ENCODE data around the gene HSPA12A. TPM values are rescaled to one million over a fixed set of nuclear protein-coding genes. Genes with fewer than 3 reads are reported as not detected.

The HSPA12A gene
- total RNA-seq, 2 donors from 2014 or later = 13.9 to 15.4 TPM

DNA sequence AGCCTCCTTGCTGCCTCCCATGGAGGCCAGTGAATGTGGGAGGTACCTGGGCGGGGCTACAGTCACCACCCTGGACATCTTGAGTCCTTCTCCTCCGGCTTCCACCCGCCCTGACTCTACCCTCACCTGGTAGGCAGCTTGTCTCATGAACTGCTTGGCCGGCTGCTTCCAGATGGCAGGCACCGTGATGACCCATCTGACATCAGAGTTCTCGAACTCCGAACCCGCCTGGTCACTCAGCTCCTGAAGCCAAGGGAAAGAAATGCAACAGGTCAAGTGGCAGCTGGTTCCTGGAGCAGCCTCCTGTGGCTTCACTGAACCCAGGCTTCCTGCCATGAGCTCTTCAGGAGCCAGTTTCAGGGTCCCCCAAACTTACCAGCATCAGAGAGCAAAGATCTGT lies 50.1 kb downstream of the HSPA12A start:
- no peaks in the 10 kb centered on the region for H3K9me3 ChIP-seq (ENCODE audit: control insufficient read depth, low read length)
- no peaks in the 10 kb centered on the region for H3K36me3 Mint-ChIP-seq (ENCODE audit: low read depth)
- H3K27ac ChIP-seq (ENCODE audit: low read depth, low read length) = no peak overlapping the region
- H3K27ac Mint-ChIP-seq = no peak overlapping the region
- no peak overlapping the region for H3K4me3 Mint-ChIP-seq
- WGBS, 2 experiments (ENCODE audit: insufficient coverage in 1 of 2, insufficient read length in 1 of 2) = 88 to 96% methylated on average over 6 to 8 of the region's 8 CpGs
- TF ChIP-seq CTCF (conservative IDR thresholded peaks at IDR 0.05) = no peak
- peak; percentile 49 for DNase-seq
- H3K9me3 Mint-ChIP-seq = no peaks in the 10 kb centered on the region
- H3K9ac ChIP-seq (ENCODE audit: extremely low read depth, low read length, poor library complexity, severe bottlenecking) = no peak overlapping the region
- H3K4me1 Mint-ChIP-seq = peaks cover 55% of the 10 kb centered on the region
- peaks cover 2% of the 10 kb centered on the region for H3K27me3 Mint-ChIP-seq (ENCODE audit: insufficient read depth)
- no peak overlapping the region for H3K4me3 ChIP-seq (ENCODE audit: low read length)
- peaks cover 1% of the 10 kb centered on the region for H3K27me3 ChIP-seq (ENCODE audit: control insufficient read depth, insufficient read depth, low read length, poor library complexity, severe bottlenecking)
- no peaks in the 10 kb centered on the region for H3K36me3 ChIP-seq (ENCODE audit: control insufficient read depth, insufficient read depth, low read length)
- H3K4me1 ChIP-seq (ENCODE audit: control insufficient read depth, insufficient read depth, low read length) = peaks cover 4% of the 10 kb centered on the region

GRCh38 chr10:116691635-116692034 lies 50.7 kb downstream of the HSPA12A start:
- H3K9me3 Mint-ChIP-seq = no peaks in the 10 kb centered on the region
- Histone ChIP-seq H3K36me3 (ENCODE audit: control insufficient read depth, insufficient read depth, low read length) (no peaks in the 10 kb centered on the region), H3K9ac (ENCODE audit: extremely low read depth, low read length, poor library complexity, severe bottlenecking) (no peak overlapping the region), H3K9me3 (ENCODE audit: control insufficient read depth, low read length) (no peaks in the 10 kb centered on the region), H3K27ac (ENCODE audit: low read depth, low read length) (no peak overlapping the region), H3K4me3 (ENCODE audit: low read length) (no peak overlapping the region), H3K4me1 (ENCODE audit: control insufficient read depth, insufficient read depth, low read length) (peaks cover 4% of the 10 kb centered on the region), H3K27me3 (ENCODE audit: control insufficient read depth, insufficient read depth, low read length, poor library complexity, severe bottlenecking) (no peaks in the 10 kb centered on the region)
- WGBS, 2 experiments (ENCODE audit: insufficient coverage in 1 of 2, insufficient read length in 1 of 2) = 82 to 94% methylated on average over 4 to 6 of the region's 6 CpGs
- H3K27ac Mint-ChIP-seq = no peak overlapping the region
- H3K4me1 Mint-ChIP-seq = peaks cover 55% of the 10 kb centered on the region
- peak; percentile 59 for DNase-seq
- no peaks in the 10 kb centered on the region for H3K36me3 Mint-ChIP-seq (ENCODE audit: low read depth)
- H3K4me3 Mint-ChIP-seq = no peak overlapping the region
- no peak for TF ChIP-seq CTCF (conservative IDR thresholded peaks at IDR 0.05)
- peaks cover 2% of the 10 kb centered on the region for H3K27me3 Mint-ChIP-seq (ENCODE audit: insufficient read depth)

DNA sequence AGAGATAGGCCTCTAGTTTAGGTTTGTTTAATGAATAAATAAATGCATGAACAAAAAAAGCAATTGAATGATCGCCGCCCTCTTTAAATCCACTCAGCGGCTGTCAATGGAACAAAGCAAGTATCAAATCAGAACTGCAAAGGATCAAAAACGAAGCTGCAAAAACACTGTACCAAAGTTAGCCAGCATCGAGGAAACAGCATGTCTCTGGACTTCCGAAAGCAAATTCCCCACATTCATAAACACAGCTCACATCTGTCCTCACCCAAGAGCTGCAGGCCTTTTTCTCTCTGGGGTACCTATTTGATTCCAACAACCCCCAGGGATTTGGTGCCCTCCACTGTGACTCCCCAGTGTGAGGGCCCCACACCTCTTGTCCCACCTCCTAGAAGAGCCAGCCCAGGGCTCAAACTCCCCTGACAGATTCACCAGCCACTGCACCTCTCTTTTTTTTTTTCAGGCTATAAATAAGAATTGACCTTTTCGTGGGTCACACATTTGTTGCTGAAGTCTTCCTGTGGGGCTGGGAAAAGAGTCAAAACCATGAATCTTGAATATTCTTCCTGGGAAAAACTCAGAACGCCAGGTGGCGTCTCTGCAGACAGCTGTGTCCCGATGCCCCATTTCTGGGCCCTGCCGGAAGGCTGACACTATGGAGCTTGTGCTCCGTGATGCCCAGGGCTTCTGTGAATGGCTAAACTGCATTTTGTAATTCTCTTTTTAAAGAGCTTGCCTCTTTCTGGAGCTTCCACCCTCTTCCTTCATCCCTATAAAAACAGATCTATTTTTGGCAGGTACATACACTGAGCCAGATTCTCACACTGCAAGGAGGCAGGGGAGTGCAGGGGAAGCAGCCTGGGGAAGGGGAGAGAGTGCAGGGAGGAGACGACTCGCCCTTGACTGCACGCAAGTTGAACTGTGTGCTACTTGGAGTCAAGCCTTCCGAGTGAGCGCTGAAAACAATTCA lies 51.7 kb downstream of the HSPA12A start:
- no peak overlapping the region for H3K27ac ChIP-seq (ENCODE audit: low read depth, low read length)
- Mint-ChIP-seq H3K27me3 (ENCODE audit: insufficient read depth) (no peaks in the 10 kb centered on the region), H3K9me3 (no peaks in the 10 kb centered on the region), H3K36me3 (ENCODE audit: low read depth) (no peaks in the 10 kb centered on the region), H3K4me3 (peak overlapping the region; percentile 17), H3K27ac (no peak overlapping the region), H3K4me1 (peaks cover 50% of the 10 kb centered on the region)
- peak; percentile 83 for DNase-seq
- H3K36me3 ChIP-seq (ENCODE audit: control insufficient read depth, insufficient read depth, low read length) = no peaks in the 10 kb centered on the region
- H3K4me1 ChIP-seq (ENCODE audit: control insufficient read depth, insufficient read depth, low read length) = peaks cover 4% of the 10 kb centered on the region
- WGBS, 2 experiments (ENCODE audit: insufficient coverage in 1 of 2, insufficient read length in 1 of 2) = 71 to 74% methylated on average over 14 to 17 of the region's 17 CpGs
- peak; percentile 77 for TF ChIP-seq CTCF (conservative IDR thresholded peaks at IDR 0.05)
- H3K27me3 ChIP-seq (ENCODE audit: control insufficient read depth, insufficient read depth, low read length, poor library complexity, severe bottlenecking) = no peaks in the 10 kb centered on the region
- no peak overlapping the region for H3K4me3 ChIP-seq (ENCODE audit: low read length)
- H3K9ac ChIP-seq (ENCODE audit: extremely low read depth, low read length, poor library complexity, severe bottlenecking) = no peak overlapping the region
- H3K9me3 ChIP-seq (ENCODE audit: control insufficient read depth, low read length) = no peaks in the 10 kb centered on the region

All from endodermal cell (in vitro differentiated cells).